GM10248 (cell line): Measurements from ENCODE around the gene JDP2.

Experiments
- CTCF ChIA-PET: fragments of 300-600 bp; sonication (Branson Sonifier 250); formaldehyde crosslinking; extraction: SDS; loops from one replicate; lab custom pipeline; 2021; ENCODE audit warnings: antibody characterized with exemption; lab: Yijun Ruan, JAX
- POLR2A ChIA-PET: fragments of 350-650 bp; sonication (Branson Sonifier 250); formaldehyde crosslinking; extraction: SDS; loops from one replicate; lab custom pipeline; 2020; ENCODE audit warnings: antibody characterized with exemption; lab: Yijun Ruan, JAX
- DNase-seq: peaks from one replicate; pipeline ENCODE4 v3.0.0; 2012; ENCODE audit errors: extremely low spot score
- TF ChIP-seq, protein P1 (sequence below): IDR thresholded peaks from 2 replicates; pipeline ENCODE4 v1.5.1; 2012; ENCODE audit warnings: mild to moderate bottlenecking, low read depth; ENCODE audit errors: extremely low read depth, missing control alignments, control extremely low read depth

The JDP2 gene

DNA sequence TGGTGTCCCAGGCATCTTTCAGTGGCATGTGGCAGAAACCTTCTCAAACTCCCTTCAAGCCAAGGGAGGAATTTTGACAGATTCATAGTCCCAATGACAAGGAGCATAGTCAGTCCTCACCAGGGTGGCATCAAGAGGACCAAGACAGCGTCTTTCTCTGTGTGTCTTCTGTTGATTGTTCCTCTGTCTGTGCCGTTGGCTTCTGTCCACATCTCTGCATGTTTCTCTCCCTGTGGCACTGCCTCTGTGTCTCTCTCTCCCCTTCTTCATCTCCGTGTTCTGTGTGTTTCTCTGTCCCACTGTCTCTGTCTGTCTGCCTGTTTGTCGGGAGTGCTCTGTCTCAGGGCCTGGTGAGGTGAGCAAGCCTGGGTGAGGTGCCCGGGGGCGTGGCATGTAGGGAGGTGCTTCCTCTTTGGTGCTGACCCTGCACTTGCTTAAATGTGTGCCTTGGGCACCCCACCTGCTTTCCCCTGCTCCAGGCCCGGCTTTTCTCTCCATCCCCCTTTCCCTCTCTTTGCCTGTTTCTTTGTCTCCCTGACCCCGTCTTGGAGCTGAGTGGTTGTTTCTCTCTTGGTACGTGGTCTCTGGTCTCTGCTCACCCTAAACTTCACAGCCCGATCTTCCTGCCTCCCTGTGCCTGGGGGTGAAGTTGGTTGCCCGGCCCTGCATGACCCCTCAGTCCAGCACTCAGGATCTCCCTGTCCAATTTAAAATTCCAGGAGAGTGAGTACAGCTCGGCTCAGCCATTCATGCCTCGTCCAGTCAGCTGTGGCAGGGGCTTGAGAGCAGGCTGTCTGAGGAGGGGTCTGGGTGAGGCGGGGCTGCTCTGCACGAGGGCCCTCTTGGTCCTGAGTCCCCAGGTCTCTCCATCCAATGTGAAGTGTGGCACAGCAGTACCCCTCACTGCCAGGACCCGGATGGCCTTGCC, 28.5 kb downstream of the JDP2 start:
- ChIA-PET CTCF (interaction anchor here (1.2 to 14.3 kb wide), 5 partner anchors 16 to 159 kb away, joined by 3 to 119 read pairs (median 12); no protein-coding TSS in a partner anchor), POLR2A (no interaction called here)
- TF ChIP-seq, protein P1, sequence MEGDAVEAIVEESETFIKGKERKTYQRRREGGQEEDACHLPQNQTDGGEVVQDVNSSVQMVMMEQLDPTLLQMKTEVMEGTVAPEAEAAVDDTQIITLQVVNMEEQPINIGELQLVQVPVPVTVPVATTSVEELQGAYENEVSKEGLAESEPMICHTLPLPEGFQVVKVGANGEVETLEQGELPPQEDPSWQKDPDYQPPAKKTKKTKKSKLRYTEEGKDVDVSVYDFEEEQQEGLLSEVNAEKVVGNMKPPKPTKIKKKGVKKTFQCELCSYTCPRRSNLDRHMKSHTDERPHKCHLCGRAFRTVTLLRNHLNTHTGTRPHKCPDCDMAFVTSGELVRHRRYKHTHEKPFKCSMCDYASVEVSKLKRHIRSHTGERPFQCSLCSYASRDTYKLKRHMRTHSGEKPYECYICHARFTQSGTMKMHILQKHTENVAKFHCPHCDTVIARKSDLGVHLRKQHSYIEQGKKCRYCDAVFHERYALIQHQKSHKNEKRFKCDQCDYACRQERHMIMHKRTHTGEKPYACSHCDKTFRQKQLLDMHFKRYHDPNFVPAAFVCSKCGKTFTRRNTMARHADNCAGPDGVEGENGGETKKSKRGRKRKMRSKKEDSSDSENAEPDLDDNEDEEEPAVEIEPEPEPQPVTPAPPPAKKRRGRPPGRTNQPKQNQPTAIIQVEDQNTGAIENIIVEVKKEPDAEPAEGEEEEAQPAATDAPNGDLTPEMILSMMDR: no peak
- DNase-seq: no peak

DNA sequence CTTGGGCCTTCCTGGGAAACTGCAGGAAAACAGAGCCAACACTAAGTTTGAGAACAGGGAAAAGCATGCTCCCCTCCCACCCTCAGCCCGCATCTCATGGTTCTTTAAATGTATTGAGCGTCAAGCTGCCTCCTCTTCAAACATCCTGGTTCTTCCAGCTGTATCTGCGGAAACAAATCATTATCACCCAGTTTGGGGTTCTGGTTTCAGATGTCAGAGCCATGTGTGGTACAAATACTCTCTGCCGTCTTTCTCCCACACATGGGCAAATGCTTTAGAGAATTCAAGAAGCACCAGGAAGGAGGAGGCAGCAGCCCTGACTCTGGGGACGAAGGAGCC, 29.1 kb downstream of the JDP2 start:
- TF ChIP-seq, protein P1: no peak
- no peak for DNase-seq
- ChIA-PET POLR2A (no interaction called here), CTCF (interaction anchor here (1.5 to 14.3 kb wide), 3 partner anchors 9 to 148 kb away, joined by 4 to 119 read pairs (median 9); no protein-coding TSS in a partner anchor)

DNA sequence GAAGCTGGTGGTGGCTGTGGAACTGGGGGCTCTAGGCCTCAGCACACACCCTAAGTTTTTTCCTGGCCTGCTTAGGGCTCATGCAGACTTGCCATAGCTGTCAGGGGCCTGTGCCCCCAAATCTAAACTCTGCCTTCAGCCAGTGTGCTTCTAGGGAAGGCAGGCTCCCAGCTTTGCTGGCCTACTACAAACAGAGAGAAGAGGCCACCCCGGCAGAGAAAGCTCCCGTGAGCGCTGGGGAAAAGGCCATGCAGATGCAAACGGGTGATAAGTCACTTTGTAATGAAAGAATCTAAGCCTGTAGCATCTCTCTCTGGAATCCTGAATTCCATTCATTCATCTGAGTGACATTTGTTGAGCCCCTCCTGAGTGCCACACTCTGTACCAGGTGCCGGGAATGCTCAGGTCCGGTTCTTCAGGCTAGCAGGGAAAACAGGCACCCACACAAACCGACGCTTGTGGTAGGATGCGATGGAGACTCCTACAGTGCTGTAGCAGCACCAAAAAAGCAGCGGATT, 29.9 kb downstream of the JDP2 start:
- DNase-seq: no peak
- ChIA-PET POLR2A (no interaction called here), CTCF (interaction anchor here (1.1 to 14.3 kb wide), 4 partner anchors 10 to 149 kb away, joined by 4 to 119 read pairs (median 6); no protein-coding TSS in a partner anchor)
- TF ChIP-seq, protein P1: no peak

DNA sequence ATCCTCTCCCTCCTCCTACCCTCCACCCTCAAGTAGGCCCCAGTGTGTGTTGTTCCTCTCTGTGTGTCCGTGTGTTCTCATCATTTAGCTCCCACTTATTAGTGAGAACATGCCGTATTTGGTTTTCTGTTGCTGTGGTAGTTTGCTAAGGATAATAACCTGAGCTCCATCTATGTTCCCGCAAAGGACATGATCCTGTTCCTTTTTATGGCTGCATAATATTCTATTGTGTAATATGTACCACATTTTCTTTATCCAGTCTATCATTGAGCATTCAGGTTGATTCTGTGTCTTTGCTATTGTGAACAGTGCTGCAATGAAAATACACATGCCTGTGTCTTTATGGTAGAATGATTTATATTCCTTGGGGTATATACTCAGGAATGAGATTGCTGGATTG, 30.5 kb downstream of the JDP2 start:
- TF ChIP-seq, protein P1: no peak
- CTCF ChIA-PET: interaction anchor here (1.1 to 14.3 kb wide), 4 partner anchors 10 to 150 kb away, joined by 4 to 119 read pairs (median 6); no protein-coding TSS in a partner anchor
- DNase-seq: no peak
- POLR2A ChIA-PET: no interaction called here

DNA sequence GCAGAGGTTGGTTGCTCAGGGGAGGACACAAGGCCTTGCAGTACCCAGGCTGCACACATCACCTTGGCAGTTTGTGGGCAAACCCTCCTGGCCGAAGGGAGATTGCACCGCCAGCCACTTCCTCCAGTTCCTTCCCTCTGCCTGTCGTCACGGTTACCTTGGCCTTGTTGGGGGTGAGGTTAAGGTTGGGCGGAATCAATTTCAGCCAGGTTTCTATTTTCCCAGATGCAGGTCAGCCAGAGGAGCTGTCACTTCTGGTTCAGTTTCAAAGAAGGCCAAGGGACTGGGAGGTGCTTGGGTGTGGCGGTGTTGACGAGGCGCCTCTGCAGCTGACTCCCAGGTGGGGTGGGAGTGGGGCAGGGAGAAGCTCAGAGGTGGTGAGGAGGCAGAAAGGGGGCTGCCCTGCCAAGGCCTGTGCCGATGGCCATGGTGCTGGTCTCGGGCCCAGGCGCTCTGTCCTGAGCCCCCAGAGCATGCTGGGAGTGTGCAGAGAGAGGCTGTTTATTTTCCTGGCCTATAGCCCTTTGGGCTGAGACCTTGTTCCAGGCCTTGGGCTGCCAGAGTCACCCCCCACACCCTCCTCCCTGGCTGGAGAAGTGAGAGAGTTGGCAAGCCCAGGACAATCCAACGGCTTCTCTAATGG, 31.4 kb downstream of the JDP2 start:
- TF ChIP-seq, protein P1: no peak
- no peak for DNase-seq
- CTCF ChIA-PET: interaction anchor here (0.7 to 14.3 kb wide), 3 partner anchors 19 to 151 kb away, joined by 3 to 119 read pairs (median 9); no protein-coding TSS in a partner anchor
- POLR2A ChIA-PET: no interaction called here

DNA sequence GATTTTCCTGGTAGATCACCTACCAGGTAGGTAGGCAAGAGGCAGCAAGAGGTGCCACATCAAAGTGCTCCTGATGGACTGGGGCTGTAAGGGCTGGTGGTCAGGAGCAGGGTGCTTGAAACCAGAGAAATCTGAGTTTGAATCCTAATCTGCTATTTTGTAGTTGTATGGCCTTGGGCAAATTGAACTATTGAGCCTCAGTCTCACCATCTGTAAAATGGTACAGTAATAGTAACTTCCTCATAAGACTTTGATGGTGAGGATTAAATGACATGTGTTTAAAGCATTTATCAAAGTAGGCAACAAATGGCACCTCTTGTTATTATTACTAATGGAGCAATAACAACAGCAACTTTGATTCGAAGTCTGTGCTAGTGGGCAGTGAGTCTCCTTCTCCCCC, 32.0 kb downstream of the JDP2 start:
- ChIA-PET POLR2A (no interaction called here), CTCF (interaction anchor here (0.7 to 14.3 kb wide), 3 partner anchors 20 to 151 kb away, joined by 3 to 119 read pairs (median 9); no protein-coding TSS in a partner anchor)
- TF ChIP-seq, protein P1: no peak
- no peak for DNase-seq
